PFSK-1 (cell line): ENCODE results near the gene DNM3.

Source experiments
- FOXP2 ChIP-seq: optimal IDR thresholded peaks from 2 replicates; pipeline ENCODE3; 2011; ENCODE audit warnings: borderline replicate concordance, control low read depth, inconsistent platforms; ENCODE audit not compliant: insufficient read depth; ENCODE audit errors: extremely low read length, extremely low read depth
- POLR2AphosphoS5 ChIP-seq: IDR thresholded peaks from 2 replicates; pipeline ENCODE4 v1.6.1; 2012; ENCODE audit warnings: low read depth, mild to moderate bottlenecking, control low read depth, low read length, moderate library complexity
- REST ChIP-seq, 2 experiments: IDR thresholded peaks; 2 replicates each; pipeline versions ENCODE4 v1.6.1 to v1.8.0; 2011 to 2012; ENCODE audit warnings: low read depth in 2 of 2, low read length in 2 of 2, control low read depth in 1 of 2, inconsistent platforms in 1 of 2, mild to moderate bottlenecking in 1 of 2, moderate library complexity in 1 of 2; ENCODE audit not compliant: insufficient read depth in 1 of 2
- SIN3A ChIP-seq: IDR thresholded peaks from 2 replicates; pipeline ENCODE4 v1.6.1; 2012; ENCODE audit warnings: mild to moderate bottlenecking, low read length, moderate library complexity, borderline replicate concordance; ENCODE audit not compliant: insufficient read depth
- TAF1 ChIP-seq: IDR thresholded peaks from 2 replicates; pipeline ENCODE4 v1.6.1; 2012; ENCODE audit warnings: low read length, control low read depth, borderline replicate concordance; ENCODE audit not compliant: insufficient read depth

The DNM3 gene

GRCh38 chr1:172154551-172154950 lies 313.3 kb downstream of the DNM3 start:
- TF ChIP-seq REST (IDR thresholded peaks at IDR 0.05; ENCODE audit: insufficient read depth in 1 of 2, low read depth in 2 of 2, low read length in 2 of 2) (no peak), SIN3A (peak; percentile 58; the same call in 1 of the 2 replicates)

DNA sequence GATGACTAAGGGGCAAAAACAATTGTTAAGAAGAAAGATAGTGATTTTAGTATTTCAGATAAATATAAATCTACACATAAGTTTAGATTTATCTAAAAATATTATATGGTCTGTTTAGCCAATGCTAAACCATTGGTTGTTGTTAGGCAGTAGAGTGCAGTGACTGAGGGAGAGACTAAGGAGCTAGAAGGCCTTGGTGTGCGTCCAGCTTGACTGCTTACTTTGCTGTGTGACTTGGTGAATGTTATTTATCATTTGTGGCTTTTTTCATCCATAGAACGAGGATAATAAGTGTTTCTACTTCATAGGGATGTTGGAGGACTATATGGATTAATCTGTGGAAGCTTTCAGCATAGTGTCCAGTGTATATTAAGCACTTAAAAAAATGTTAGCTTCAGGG lies 314.5 kb downstream of the DNM3 start:
- TF ChIP-seq REST (IDR thresholded peaks at IDR 0.05; ENCODE audit: insufficient read depth in 1 of 2, low read depth in 2 of 2, low read length in 2 of 2): no peak
- TF ChIP-seq SIN3A: no peak
- no peak for TF ChIP-seq TAF1
- TF ChIP-seq POLR2AphosphoS5: no peak

- TF ChIP-seq REST (IDR thresholded peaks at IDR 0.05; ENCODE audit: insufficient read depth in 1 of 2, low read depth in 2 of 2, low read length in 2 of 2): no peak
- TF ChIP-seq POLR2AphosphoS5: no peak
- TF ChIP-seq SIN3A: no peak
- TF ChIP-seq TAF1: no peak
- no peak for TF ChIP-seq FOXP2
Observed at GRCh38 chr1:172162236-172162635, 320.9 kb downstream of the DNM3 start.

DNA sequence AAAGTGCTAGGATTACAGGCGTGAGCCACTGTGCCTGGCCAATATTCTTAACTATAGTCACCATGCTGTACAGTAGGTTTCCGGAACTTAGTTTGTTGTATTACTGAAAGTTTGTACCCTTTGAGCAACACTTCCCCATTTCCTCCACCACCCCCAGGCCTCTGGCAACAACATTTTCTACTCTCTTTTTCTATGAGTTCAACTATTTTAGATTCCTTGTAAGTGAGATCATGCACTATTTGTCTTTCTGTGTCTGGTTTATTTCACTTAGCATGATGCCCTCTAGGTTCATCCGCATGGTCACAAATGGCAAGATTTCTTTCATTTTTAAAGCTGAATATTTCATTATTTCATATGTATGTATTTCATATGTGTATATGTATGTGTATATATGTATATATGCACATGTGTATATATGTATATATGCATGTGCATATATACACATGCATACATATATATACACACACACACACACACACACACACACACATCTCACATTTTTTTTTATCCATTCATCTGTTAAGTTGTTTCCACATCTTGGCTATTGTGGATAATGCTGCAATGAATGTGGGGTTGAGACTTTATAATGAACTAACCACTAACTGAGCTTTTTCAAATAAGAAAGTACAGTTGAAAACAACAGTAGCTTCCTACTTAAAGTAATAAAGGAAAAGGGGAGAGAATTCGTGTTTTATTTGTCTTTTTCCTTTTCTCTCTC lies 322.4 kb downstream of the DNM3 start:
- TF ChIP-seq TAF1 (no peak), SIN3A (no peak), REST (IDR thresholded peaks at IDR 0.05; ENCODE audit: insufficient read depth in 1 of 2, low read depth in 2 of 2, low read length in 2 of 2) (no peak), POLR2AphosphoS5 (no peak), FOXP2 (no peak)

DNA sequence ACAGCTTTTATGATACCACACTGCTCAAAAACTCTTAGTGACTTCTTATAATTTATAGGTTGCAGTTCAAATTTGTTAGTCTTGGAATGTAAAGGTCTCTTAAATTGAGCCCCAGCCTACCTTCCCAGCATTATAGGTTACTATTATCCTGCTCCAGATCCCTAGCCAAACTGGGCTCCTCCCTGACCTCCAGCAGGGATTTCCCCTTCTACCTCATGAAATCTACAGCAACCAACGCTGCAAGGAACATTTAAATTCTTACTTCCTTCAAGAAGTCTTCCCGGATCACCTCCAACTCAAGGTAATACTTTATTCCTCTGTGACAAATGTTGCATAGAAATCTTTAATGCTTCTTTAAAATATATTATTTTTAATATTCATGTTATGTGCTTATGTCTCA lies 324.1 kb downstream of the DNM3 start:
- TF ChIP-seq REST (IDR thresholded peaks at IDR 0.05; ENCODE audit: insufficient read depth in 1 of 2, low read depth in 2 of 2, low read length in 2 of 2): no peak
- TF ChIP-seq POLR2AphosphoS5: no peak
- no peak for TF ChIP-seq FOXP2
- TF ChIP-seq TAF1: no peak
- no peak for TF ChIP-seq SIN3A
